8988T (cell line): Measurements from ENCODE around the gene CNTNAP3.
"Not testable (repeated sequence)": the region's sequence is repeated elsewhere in the genome, so short reads cannot be mapped to it uniquely, and the experiment has no call there.

Experiments
- DNase-seq: peaks from one replicate; pipeline ENCODE4 v3.0.0; 2011

The CNTNAP3 gene

DNA sequence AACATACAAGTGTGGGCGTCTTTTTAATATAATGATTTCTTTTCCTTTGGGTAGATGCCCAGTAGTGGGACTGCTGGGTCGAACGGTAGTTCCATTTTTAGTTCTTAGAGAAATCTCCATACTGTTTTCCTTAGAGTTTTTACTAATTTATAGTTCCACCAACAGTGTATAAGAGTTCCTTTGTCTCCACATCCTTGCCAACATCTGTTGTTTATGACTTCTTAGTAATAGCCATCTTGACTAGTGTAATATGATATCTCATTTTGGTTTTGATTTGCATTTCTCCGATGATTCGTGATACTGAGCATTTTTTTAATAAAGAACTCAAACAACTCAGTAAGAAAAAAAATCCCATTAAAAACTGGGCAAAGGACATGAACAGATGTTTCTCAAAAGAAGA is 225.0 kb downstream of the CNTNAP3 start:
- DNase-seq = not testable (repeated sequence)

DNA sequence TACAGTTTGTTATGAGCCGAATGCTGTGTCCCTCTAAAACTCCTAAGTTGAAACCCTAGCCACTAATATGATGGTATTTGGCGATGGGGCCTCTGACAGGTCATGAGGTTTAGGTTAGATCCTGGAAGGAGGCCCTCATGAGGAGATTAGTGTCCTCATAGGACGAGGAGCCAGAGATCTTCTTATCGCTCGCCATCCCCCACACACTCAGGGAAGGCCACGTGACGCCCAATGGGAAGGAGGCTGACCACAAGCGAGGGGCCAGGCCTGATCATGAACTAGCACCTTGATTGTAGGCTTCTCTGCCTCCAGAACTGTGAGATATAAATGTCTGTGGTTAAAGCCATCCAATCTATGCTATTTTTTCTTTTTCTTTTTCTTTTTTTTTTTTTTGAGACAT is 233.5 kb downstream of the CNTNAP3 start:
- DNase-seq = not testable (repeated sequence)

DNA sequence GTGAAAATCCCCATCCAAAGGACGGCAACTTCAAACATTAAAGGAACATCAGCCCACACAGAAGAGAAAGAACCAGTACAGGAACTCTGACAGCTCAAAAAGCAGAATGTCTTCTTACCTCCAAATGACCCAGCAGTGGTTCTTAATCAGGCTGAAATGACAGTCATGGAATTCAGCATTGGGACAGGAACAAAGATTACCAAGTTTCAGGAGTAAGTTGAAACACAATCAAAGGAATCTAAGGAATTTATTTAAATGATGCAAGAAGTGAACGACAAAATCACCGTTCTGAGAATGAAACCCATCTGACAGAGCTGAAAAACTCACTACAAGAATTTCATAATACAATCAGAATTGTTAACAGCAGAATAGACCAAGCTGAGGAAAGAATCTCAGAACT is 241.1 kb downstream of the CNTNAP3 start:
- not testable (repeated sequence) for DNase-seq

DNA sequence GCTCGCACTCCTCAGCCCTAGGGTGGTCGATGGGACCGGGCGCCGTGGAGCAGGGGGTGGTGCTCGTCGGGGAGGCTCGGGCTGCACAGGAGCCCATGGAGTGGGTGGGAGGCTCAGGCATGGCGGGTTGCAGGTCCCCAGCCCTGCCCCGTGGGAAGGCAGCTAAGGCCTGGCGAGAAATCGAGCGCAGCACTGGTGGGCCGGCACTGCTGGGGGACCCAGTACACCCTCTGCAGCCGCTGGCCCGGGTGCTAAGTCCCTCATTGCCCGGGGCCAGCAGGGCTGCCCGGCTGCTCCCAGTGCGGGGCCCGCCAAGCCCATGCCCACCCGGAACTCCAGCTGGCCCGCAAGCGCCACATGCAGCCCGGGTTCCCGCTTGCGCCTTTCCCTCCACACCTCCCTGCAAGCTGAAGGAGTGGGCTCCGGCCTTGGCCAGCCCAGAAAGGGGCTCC is 245.6 kb downstream of the CNTNAP3 start:
- DNase-seq = not testable (repeated sequence)

DNA sequence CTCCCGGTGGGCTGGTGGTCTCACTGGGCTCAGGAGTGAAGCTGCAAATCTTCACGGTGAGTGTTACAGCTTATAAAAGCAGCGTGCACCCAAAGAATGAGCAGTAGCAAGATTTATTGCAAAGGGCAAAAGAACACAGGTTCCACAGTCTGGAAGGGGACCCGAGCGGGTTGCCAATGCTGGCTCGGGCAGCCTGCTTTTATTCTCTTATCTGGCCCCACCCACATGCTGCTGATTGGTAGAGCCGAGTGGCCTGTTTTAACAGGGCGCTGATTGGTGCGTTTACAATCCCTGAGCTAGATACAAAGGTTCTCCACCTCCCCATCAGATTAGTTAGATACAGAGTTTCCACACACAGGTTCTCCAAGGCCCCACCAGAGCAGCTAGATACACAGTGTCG is 246.2 kb downstream of the CNTNAP3 start:
- DNase-seq = not testable (repeated sequence)

DNA sequence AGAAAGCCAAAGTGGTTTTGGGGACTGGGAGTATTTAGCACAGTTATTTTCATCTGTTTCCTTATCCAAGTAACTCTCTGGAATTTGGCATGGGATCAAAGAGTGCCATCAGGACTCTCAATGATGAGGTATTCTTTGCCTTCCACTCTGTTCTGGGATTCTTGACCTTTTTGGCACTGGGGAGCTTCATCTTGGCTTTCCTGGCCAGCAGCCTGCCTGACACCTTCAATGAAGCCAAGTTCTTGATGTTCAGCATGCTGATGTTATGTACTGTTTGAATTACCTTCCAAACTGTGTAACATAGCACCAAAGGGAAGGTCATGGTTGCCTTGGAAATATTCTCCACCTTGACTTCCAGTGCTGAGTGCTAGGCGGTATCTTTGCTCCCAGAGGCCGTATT is 248.8 kb downstream of the CNTNAP3 start:
- not testable (repeated sequence) for DNase-seq

DNA sequence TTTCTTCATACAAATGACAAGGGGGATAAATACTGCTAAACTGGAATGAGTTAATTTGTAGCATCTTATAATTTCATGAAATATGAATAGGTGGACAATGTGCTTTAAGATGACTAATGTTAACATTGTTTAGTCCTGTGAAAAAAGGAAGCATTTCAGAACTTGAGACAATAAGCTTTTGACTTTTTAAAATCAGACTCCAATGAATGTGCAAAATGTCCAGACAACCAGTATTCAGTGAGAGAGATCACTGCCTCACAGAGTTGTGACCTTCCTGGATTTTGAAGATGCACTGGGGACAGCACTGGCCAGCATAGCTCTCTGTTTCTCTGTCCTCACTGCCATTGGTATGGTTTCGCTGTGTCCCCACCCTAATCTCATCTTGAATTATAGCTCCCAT is 249.7 kb downstream of the CNTNAP3 start:
- DNase-seq = not testable (repeated sequence)

DNA sequence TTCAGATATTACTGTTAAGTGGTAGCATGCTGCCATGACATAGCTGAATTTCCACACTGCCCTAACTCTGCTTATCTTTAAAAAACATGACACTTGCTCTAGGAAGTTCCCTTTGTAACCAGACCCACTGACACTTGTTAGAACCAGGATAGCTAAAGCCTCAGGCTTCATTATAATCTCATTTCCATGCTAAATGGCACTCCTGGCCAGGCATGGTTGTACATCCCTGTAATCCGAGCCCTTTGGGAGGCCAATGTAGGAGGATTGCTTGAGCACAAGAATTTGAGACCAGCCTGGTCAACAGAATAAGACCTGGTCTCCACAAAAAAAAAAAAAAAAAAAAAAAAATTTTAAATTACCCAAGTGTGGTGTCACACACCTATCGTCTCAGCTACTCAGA is 254.1 kb downstream of the CNTNAP3 start:
- DNase-seq = not testable (repeated sequence)

DNA sequence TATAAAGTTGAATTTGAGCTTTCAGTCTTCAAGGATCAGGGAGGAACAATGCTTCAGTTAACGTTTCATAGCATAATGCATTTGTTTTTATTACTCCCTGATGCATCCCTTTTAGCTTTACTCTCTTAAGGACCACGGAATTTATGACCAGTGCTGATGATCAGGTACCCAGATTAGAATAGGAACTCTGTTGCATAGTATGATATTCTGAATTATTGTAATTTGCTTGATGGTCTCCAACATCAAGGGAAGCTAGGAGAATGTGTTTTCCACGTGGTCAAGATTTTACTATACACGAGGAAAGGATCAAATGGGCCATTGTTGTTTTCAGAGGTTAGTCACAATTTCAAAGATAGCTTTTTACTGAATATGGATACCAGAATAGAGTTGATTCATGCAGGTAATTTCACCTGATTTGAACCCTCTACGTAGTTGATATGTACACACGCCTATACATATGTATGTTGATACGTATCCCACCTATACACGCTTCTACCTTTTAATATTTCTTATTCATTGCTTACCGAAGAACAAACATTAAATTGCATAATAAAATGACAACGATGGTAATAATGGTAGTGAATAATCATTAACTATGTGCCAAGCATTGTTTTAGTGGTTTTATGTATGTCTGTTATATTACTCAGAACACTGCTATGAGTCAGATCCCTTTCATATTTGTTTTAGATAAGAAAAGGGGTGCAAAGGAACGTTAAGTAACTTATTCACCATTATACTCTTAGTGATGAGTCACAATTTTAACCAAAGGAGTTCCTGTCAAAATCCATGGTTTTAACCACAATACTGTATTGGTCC is 257.6 kb downstream of the CNTNAP3 start:
- DNase-seq = not testable (repeated sequence)

DNA sequence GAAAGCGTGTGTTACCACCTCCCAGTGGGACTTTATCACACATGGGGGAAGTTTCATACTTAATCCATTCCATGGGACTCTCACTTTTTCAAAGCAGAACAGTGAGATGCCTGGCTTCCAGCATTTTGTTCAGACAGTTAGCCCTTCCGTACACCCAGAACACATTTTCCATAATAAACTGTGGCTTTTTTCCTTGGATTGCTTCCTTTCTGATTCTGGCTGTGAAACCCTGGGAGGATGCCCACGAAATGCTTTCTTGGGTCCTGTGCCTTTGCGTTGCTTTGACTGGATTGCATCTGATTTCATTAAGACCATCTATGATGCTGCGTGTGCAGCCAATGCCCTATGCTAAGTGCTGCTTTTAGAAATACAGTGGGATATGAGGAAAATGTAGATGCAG is 259.1 kb downstream of the CNTNAP3 start:
- not testable (repeated sequence) for DNase-seq

DNA sequence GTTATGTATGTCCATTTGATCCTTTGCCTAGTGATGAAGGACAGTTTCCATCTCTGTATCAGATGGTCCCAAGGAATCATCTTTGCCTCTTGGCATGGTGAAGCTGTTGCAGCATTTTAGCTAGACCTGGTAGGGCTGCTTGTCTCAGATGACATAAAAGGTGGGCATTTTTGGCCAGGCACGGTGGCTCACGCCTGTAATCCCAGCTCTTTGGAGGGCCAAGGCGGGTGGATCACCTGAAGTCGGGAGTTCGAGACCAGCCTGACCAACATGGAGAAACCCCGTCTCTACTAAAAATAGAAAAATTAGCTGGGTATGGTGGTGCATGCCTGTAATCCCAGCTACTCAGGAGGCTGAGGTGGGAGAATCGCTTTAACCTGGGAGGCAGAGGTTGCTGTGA is 259.8 kb downstream of the CNTNAP3 start:
- not testable (repeated sequence) for DNase-seq

DNA sequence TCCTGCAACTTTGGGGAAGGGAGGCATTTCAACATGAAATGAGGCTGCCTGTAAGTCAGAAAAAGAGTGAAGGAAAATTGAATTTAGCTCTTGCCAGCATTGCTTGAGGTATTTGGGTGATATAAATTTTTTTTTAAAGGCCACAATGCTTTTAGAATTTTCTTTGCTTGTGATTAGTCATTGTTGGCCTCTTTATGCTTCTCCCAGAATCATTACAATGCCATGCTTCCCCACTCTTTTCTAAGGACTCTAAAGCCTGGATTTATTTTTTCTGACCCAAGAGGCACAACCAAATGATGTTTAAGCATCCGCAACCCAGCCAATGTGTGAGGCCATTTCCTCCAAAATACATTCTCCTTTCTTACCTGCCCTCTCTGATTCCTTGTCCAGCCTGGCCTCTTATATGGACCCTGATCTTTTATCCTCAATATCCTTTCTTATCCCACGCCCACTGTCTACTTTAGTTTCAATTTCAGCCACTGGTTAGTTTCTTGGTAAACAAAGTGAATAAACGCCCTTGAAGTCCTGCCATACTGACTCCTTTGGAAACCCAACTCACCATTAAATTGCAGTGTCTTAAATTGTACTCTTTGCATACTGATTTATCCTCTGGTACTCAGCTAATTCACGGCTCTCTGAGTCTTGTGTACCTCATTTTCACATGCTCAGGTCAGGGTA is 261.9 kb downstream of the CNTNAP3 start:
- not testable (repeated sequence) for DNase-seq
